Measurements from ENCODE around the gene BIRC7. TPM values are rescaled to one million over a fixed set of nuclear protein-coding genes. Genes with fewer than 3 reads are reported as not detected.

BIRC7 gene
- polyA plus RNA-seq, 1 donor (not counting 4 experiments of a cell fraction or from before 2014, with no cell fraction given) = not detected

DNA sequence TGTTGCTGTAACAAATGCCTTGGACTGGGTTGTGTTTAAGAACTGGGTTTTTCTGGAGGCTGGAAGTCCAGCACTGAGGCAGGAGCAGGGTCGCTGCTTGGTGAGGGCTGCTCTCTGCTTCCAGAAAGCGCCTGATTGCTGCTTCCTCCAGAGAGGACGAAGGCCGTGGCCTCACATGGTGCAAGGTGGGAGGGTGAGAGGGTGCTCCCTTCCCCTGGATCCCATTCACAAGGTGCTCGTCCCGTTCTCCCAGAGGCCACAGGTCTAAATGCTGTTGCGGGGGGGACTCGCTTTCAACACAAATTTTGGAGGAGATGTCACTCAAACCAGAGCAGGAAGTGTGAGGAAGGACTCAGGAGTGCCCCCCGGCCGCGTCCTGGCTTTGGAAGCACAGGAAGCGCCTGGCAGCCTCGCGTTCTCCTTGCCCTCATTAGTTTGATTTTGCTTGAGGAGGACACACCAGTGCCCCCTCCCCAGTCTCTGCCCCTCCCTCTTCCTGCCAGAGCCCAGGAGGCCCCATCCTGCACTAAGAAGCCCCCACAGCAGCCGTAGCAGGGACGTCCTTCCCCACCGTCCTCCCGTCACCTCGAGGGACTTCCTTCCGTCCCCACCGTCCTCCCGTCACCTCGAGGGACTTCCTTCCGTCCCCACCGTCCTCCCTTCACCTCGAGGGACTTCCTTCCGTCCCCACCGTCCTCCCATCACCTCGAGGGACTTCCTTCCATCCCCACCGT, 26.3 kb downstream of the BIRC7 start:
- FAIRE-seq (no peak), DNase-seq (ENCODE audit: low read depth, low spot score) (no peak)
- H3K9me3 ChIP-seq (ENCODE audit: control insufficient read depth, low read depth, low read length) = no peaks in the 10 kb centered on the region
- peaks cover 25% of the 10 kb centered on the region for H3K27me3 ChIP-seq (ENCODE audit: control insufficient read depth, extremely low read depth, insufficient read depth, low read length)
- H3K79me2 ChIP-seq (ENCODE audit: control insufficient read depth, insufficient read depth, low read length) = no peaks in the 10 kb centered on the region
- H4K20me1 ChIP-seq (ENCODE audit: control insufficient read depth, extremely low read depth, insufficient read depth, low read length) = no peaks in the 10 kb centered on the region
- TF ChIP-seq, protein P1, sequence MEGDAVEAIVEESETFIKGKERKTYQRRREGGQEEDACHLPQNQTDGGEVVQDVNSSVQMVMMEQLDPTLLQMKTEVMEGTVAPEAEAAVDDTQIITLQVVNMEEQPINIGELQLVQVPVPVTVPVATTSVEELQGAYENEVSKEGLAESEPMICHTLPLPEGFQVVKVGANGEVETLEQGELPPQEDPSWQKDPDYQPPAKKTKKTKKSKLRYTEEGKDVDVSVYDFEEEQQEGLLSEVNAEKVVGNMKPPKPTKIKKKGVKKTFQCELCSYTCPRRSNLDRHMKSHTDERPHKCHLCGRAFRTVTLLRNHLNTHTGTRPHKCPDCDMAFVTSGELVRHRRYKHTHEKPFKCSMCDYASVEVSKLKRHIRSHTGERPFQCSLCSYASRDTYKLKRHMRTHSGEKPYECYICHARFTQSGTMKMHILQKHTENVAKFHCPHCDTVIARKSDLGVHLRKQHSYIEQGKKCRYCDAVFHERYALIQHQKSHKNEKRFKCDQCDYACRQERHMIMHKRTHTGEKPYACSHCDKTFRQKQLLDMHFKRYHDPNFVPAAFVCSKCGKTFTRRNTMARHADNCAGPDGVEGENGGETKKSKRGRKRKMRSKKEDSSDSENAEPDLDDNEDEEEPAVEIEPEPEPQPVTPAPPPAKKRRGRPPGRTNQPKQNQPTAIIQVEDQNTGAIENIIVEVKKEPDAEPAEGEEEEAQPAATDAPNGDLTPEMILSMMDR (optimal IDR thresholded peaks at IDR 0.05 in 1 of 3, IDR thresholded peaks at IDR 0.05 in 1 of 3, conservative IDR thresholded peaks at IDR 0.05 in 1 of 3; ENCODE audit: extremely low read depth in 1 of 3, insufficient read depth in 2 of 3, low read length in 3 of 3) = no peak
- TF ChIP-seq EZH2 (IDR thresholded peaks at IDR 0.05; ENCODE audit: low read length) = no peak
- no peak overlapping the region for H3K9ac ChIP-seq (ENCODE audit: control insufficient read depth, extremely low read depth, insufficient read depth, low read length)
- H2AFZ ChIP-seq (ENCODE audit: control insufficient read depth, low read length) = no peak overlapping the region
- dilution Hi-C loops (cut with MboI; ENCODE audit: extremely low pct_ligation_motif_present, low sequenced_read_pairs) = no loop called here
- H3K4me3 ChIP-seq (ENCODE audit: control insufficient read depth in 2 of 3, extremely low read depth in 1 of 3, insufficient read depth in 2 of 3, low read depth in 1 of 3, low read length in 3 of 3) = no peak overlapping the region
- H3K36me3 ChIP-seq (ENCODE audit: control insufficient read depth in 2 of 2, extremely low read depth in 1 of 2, insufficient read depth in 2 of 2, low read length in 2 of 2) = no peaks in the 10 kb centered on the region
- no peak overlapping the region for H3K27ac ChIP-seq (ENCODE audit: control insufficient read depth, insufficient read depth, low read length)
- H3K4me2 ChIP-seq (ENCODE audit: control insufficient read depth, extremely low read depth, insufficient read depth, low read depth, low read length) = no peak overlapping the region
- H3K9me1 ChIP-seq (ENCODE audit: control insufficient read depth, extremely low read depth, insufficient read depth, low read length) = no peaks in the 10 kb centered on the region
- peaks cover under 1% of the 10 kb centered on the region for H3K4me1 ChIP-seq (ENCODE audit: control insufficient read depth, extremely low read depth, insufficient read depth, low read length)

DNA sequence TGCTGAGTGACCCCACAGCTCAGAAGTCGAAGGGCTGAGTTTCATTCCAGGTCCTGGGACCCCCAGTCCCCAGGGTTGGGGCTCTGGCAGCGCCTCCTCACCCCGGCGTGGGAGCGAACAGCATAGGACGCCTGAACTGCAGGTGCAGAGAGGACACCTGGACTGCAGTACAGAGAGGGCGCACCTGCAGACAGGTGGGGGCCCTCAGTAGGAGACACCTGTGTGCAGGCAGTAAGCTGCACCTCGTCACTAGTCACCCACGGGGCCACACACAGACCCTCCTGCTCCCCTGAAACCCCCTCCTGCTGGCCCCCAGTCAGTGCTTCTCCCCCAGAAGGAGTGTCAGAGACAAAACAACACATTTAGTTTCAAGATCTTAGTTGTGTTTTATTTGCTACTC, 27.1 kb downstream of the BIRC7 start:
- Histone ChIP-seq H3K9me1 (ENCODE audit: control insufficient read depth, extremely low read depth, insufficient read depth, low read length) (no peaks in the 10 kb centered on the region), H3K9me3 (ENCODE audit: control insufficient read depth, low read depth, low read length) (no peaks in the 10 kb centered on the region), H4K20me1 (ENCODE audit: control insufficient read depth, extremely low read depth, insufficient read depth, low read length) (no peaks in the 10 kb centered on the region), H2AFZ (ENCODE audit: control insufficient read depth, low read length) (no peak overlapping the region), H3K4me3 (ENCODE audit: control insufficient read depth in 2 of 3, extremely low read depth in 1 of 3, insufficient read depth in 2 of 3, low read depth in 1 of 3, low read length in 3 of 3) (no peak overlapping the region), H3K27me3 (ENCODE audit: control insufficient read depth, extremely low read depth, insufficient read depth, low read length) (peaks cover 25% of the 10 kb centered on the region), H3K4me2 (ENCODE audit: control insufficient read depth, extremely low read depth, insufficient read depth, low read depth, low read length) (no peak overlapping the region), H3K36me3 (ENCODE audit: control insufficient read depth in 2 of 2, extremely low read depth in 1 of 2, insufficient read depth in 2 of 2, low read length in 2 of 2) (no peaks in the 10 kb centered on the region), H3K79me2 (ENCODE audit: control insufficient read depth, insufficient read depth, low read length) (no peaks in the 10 kb centered on the region), H3K9ac (ENCODE audit: control insufficient read depth, extremely low read depth, insufficient read depth, low read length) (no peak overlapping the region), H3K27ac (ENCODE audit: control insufficient read depth, insufficient read depth, low read length) (no peak overlapping the region), H3K4me1 (ENCODE audit: control insufficient read depth, extremely low read depth, insufficient read depth, low read length) (no peaks in the 10 kb centered on the region)
- dilution Hi-C loops (cut with MboI; ENCODE audit: extremely low pct_ligation_motif_present, low sequenced_read_pairs) = no loop called here
- FAIRE-seq (no peak), DNase-seq (ENCODE audit: low read depth, low spot score) (no peak)
- no peak for TF ChIP-seq EZH2 (IDR thresholded peaks at IDR 0.05; ENCODE audit: low read length)
- TF ChIP-seq, protein P1 (optimal IDR thresholded peaks at IDR 0.05 in 1 of 3, IDR thresholded peaks at IDR 0.05 in 1 of 3, conservative IDR thresholded peaks at IDR 0.05 in 1 of 3; ENCODE audit: extremely low read depth in 1 of 3, insufficient read depth in 2 of 3, low read length in 3 of 3) = no peak
